IMR-90 (cell line): ENCODE results near the gene SDCCAG8. TPM values are rescaled to one million over a fixed set of nuclear protein-coding genes. Genes with fewer than 3 reads are reported as not detected.

Experiments
- ATAC-seq: fragments of 200-7000 bp; cut with Tn5 transposase; 2 replicates; pipeline ENCODE4 v1.9.1; 2020; ENCODE audit warnings: low read depth, mild to moderate bottlenecking, moderate library complexity
- BruUV-seq: library from RNA; stranded (reverse); fragments of 400-500 nt; replicated peaks from 2 replicates; lab custom pipeline; 2021; lab: Mats Ljungman, UMichigan
- CTCF ChIA-PET: fragments of 300-600 bp; formaldehyde crosslinking; extraction: SDS; loops from one replicate; lab custom pipeline; 2021; ENCODE audit warnings: antibody characterized with exemption; lab: Yijun Ruan, JAX
- POLR2A ChIA-PET: fragments of 300-600 bp; sonication (Branson Sonifier 250); formaldehyde crosslinking; loops from one replicate; lab custom pipeline; 2022; ENCODE audit warnings: antibody characterized with exemption; ENCODE audit not compliant: unreplicated experiment; lab: Charles Lee
- DNase-seq: peaks from one replicate; pipeline ENCODE4 v3.0.0; 2013
- H2AFZ ChIP-seq: replicated peaks from 2 replicates; pipeline ENCODE3; 2013; ENCODE audit warnings: low read length, mild to moderate bottlenecking; ENCODE audit not compliant: poor library complexity
- H2AK5ac ChIP-seq: 2 replicates; pipeline ENCODE4 v1.6.1; 2013; ENCODE audit warnings: low read depth, low read length, inconsistent platforms
- H2AK9ac ChIP-seq: replicated peaks from 2 replicates; pipeline ENCODE3; 2013; ENCODE audit warnings: mild to moderate bottlenecking, low read depth, low read length, moderate library complexity; ENCODE audit not compliant: poor library complexity
- H2BK120ac ChIP-seq: 2 replicates; pipeline ENCODE4 v1.6.1; 2013; ENCODE audit warnings: low read depth, low read length, inconsistent platforms
- H2BK15ac ChIP-seq: 3 replicates; pipeline ENCODE4 v1.6.1; 2013; ENCODE audit warnings: low read depth, low read length, inconsistent platforms
- H2BK20ac ChIP-seq: 2 replicates; pipeline ENCODE4 v1.6.1; 2013; ENCODE audit warnings: low read depth, mild to moderate bottlenecking, inconsistent platforms, low read length, moderate library complexity
- H2BK5ac ChIP-seq: 2 replicates; pipeline ENCODE4 v1.6.1; 2013; ENCODE audit warnings: mild to moderate bottlenecking, low read depth, low read length, inconsistent platforms; ENCODE audit not compliant: poor library complexity, severe bottlenecking
- H3K14ac ChIP-seq: replicated peaks from 2 replicates; pipeline ENCODE4 v1.6.1; 2013; ENCODE audit warnings: low read depth, low read length, inconsistent platforms
- H3K18ac ChIP-seq: 2 replicates; pipeline ENCODE4 v1.6.1; 2013; ENCODE audit warnings: low read depth, low read length, control low read depth
- H3K23ac ChIP-seq: 2 replicates; pipeline ENCODE4 v1.6.1; 2013; ENCODE audit warnings: low read depth, low read length, inconsistent platforms
- H3K27ac ChIP-seq: 2 replicates; pipeline ENCODE4 v1.5.1; 2013; ENCODE audit warnings: mild to moderate bottlenecking, control low read depth, low read length; ENCODE audit not compliant: insufficient read depth
- H3K27me3 ChIP-seq: 2 replicates; pipeline ENCODE4 v1.6.1; 2013; ENCODE audit warnings: low read length; ENCODE audit not compliant: control insufficient read depth, insufficient read depth
- H3K36me3 ChIP-seq: 2 replicates; pipeline ENCODE4 v1.6.1; 2013; ENCODE audit warnings: low read length, mixed read lengths; ENCODE audit not compliant: control insufficient read depth, insufficient read depth
- H3K4ac ChIP-seq: 2 replicates; pipeline ENCODE4 v1.6.1; 2013; ENCODE audit warnings: low read depth, low read length, inconsistent platforms
- H3K4me1 ChIP-seq: 2 replicates; pipeline ENCODE4 v1.6.1; 2013; ENCODE audit warnings: low read length, mixed read lengths; ENCODE audit not compliant: control insufficient read depth, insufficient read depth
- H3K4me2 ChIP-seq: 2 replicates; pipeline ENCODE4 v1.6.1; 2013; ENCODE audit warnings: low read depth, mild to moderate bottlenecking, control low read depth, low read length, moderate library complexity
- H3K4me3 ChIP-seq: 2 replicates; pipeline ENCODE4 v1.5.1; 2013; ENCODE audit warnings: low read depth, mild to moderate bottlenecking, control low read depth, low read length, moderate library complexity; ENCODE audit not compliant: insufficient read depth
- H3K56ac ChIP-seq: 2 replicates; pipeline ENCODE4 v1.6.1; 2013; ENCODE audit warnings: low read length, inconsistent platforms; ENCODE audit not compliant: insufficient read depth; ENCODE audit errors: extremely low read depth
- H3K79me1 ChIP-seq, 2 experiments: 2 replicates each; pipeline ENCODE4 v1.6.1; 2013; ENCODE audit warnings: low read length in 2 of 2, inconsistent platforms in 1 of 2, low read depth in 1 of 2
- H3K9ac ChIP-seq: 2 replicates; pipeline ENCODE4 v1.6.1; 2013; ENCODE audit warnings: low read depth, low read length, control low read depth
- H3K9me1 ChIP-seq: 2 replicates; pipeline ENCODE4 v1.6.1; 2013; ENCODE audit warnings: low read length, inconsistent platforms; ENCODE audit not compliant: insufficient read depth
- H3K9me3 ChIP-seq: 2 replicates; pipeline ENCODE4 v1.6.1; 2013; ENCODE audit warnings: low read length; ENCODE audit not compliant: control insufficient read depth, insufficient read depth
- H4K20me1 ChIP-seq: 2 replicates; pipeline ENCODE4 v1.6.1; 2013; ENCODE audit warnings: low read length, inconsistent platforms; ENCODE audit not compliant: insufficient read depth
- H4K5ac ChIP-seq: 2 replicates; pipeline ENCODE4 v1.6.1; 2013; ENCODE audit warnings: mild to moderate bottlenecking, low read depth, low read length, control low read depth
- H4K8ac ChIP-seq, 2 experiments: 2 replicates each; pipeline ENCODE4 v1.6.1; 2013; ENCODE audit warnings: low read depth in 2 of 2, low read length in 2 of 2, control low read depth in 1 of 2, inconsistent platforms in 1 of 2
- H4K91ac ChIP-seq: 2 replicates; pipeline ENCODE4 v1.6.1; 2013; ENCODE audit warnings: low read depth, low read length, inconsistent platforms; ENCODE audit not compliant: insufficient read depth
- BHLHE40 ChIP-seq: fragments of 150-350 bp; IDR thresholded peaks from 2 replicates; pipeline ENCODE4 v1.6.1; 2016; ENCODE audit warnings: mild to moderate bottlenecking, low read depth, low read length
- CEBPB ChIP-seq: IDR thresholded peaks from 2 replicates; pipeline ENCODE4 v1.6.1; 2012; ENCODE audit warnings: low read depth, low read length, improper control_type of control experiment
- CHD1 ChIP-seq: IDR thresholded peaks from 2 replicates; pipeline ENCODE4 v1.6.1; 2012; ENCODE audit warnings: low read depth, low read length, improper control_type of control experiment
- FOS ChIP-seq: fragments of 150-350 bp; IDR thresholded peaks from 2 replicates; pipeline ENCODE4 v1.6.1; 2016; ENCODE audit warnings: low read depth, low read length
- MAFK ChIP-seq: IDR thresholded peaks from 2 replicates; pipeline ENCODE4 v1.6.1; 2012; ENCODE audit warnings: low read depth, low read length, improper control_type of control experiment
- MAZ ChIP-seq: IDR thresholded peaks from 2 replicates; pipeline ENCODE4 v1.6.1; 2012; ENCODE audit warnings: low read depth, mild to moderate bottlenecking, low read length, improper control_type of control experiment, moderate library complexity, borderline replicate concordance
- MXI1 ChIP-seq: IDR thresholded peaks from 2 replicates; pipeline ENCODE4 v1.6.1; 2012; ENCODE audit warnings: low read depth, mild to moderate bottlenecking, low read length, moderate library complexity, borderline replicate concordance
- NFE2L2 ChIP-seq: fragments of 150-350 bp; IDR thresholded peaks from 2 replicates; pipeline ENCODE4 v1.6.1; 2016; ENCODE audit warnings: low read depth, mild to moderate bottlenecking, low read length
- POLR2A ChIP-seq: IDR thresholded peaks from 2 replicates; pipeline ENCODE4 v1.6.1; 2012; ENCODE audit warnings: mild to moderate bottlenecking, low read depth, low read length
- RAD21 ChIP-seq: IDR thresholded peaks from 2 replicates; pipeline ENCODE4 v1.6.1; 2012; ENCODE audit warnings: low read length, improper control_type of control experiment
- RCOR1 ChIP-seq: IDR thresholded peaks from 2 replicates; pipeline ENCODE4 v1.6.1; 2012; ENCODE audit warnings: mild to moderate bottlenecking, low read length, improper control_type of control experiment; ENCODE audit not compliant: insufficient replicate concordance
- RFX5 ChIP-seq: IDR thresholded peaks from 2 replicates; pipeline ENCODE4 v1.8.0; 2012; ENCODE audit warnings: low read depth, mild to moderate bottlenecking, low read length, moderate library complexity
- SMC3 ChIP-seq: fragments of 150-350 bp; IDR thresholded peaks from 2 replicates; pipeline ENCODE4 v1.6.1; 2016; ENCODE audit warnings: low read depth, mild to moderate bottlenecking, antibody characterized with exemption, low read length, moderate library complexity
- WGBS, 2 experiments: methylation state at CpG; one replicate each; pipeline versions ENCODE4 v1.1.5 to v1.1.7; 2013; ENCODE audit warnings: missing lambda C conversion rate in 2 of 2; ENCODE audit not compliant: insufficient read length in 1 of 2; ENCODE audit errors: extremely low coverage in 2 of 2; 5-methylcytosine and 5-hydroxymethylcytosine counted together
- dilution Hi-C: fragments of 300-500 bp; cut with HindIII; formaldehyde crosslinking; loops from one replicate; pipeline ENCODE4 v1.14.3; 2018; ENCODE audit warnings: low sequenced_read_pairs; ENCODE audit not compliant: unreplicated experiment
- in situ Hi-C: fragments of 300-500 bp; cut with MboI; formaldehyde crosslinking; loops from 3 replicates; pipeline ENCODE4 v1.14.3; 2019; ENCODE audit warnings: low sequenced_read_pairs, inconsistent platforms, mixed read lengths
- intact Hi-C: fragments of 100-400 bp; cut with micrococcal nuclease; formaldehyde crosslinking; loops from 2 replicates; pipeline ENCODE4 v1.10.0; 2022
- polyA plus RNA-seq, 3 experiments: library from polyadenylated mRNA; depleted of rRNA; stranded (reverse); fragments of >200 nt; gene quantifications; 2 replicates each; pipeline ENCODE4 v1.2.3, GENCODE V29; 2012; ENCODE audit warnings: low replicate concordance in 1 of 3
- total RNA-seq: library from RNA; depleted of rRNA; stranded (reverse); fragments of >200 nt; gene quantifications from 2 replicates; pipeline ENCODE4 v1.2.3, GENCODE V29; 2012
- TF ChIP-seq, protein P1 (sequence below): conservative IDR thresholded peaks from 2 replicates; pipeline ENCODE4 v1.5.1; 2012; ENCODE audit warnings: mild to moderate bottlenecking, low read depth, low read length, improper control_type of control experiment
- TF ChIP-seq, protein P2 (sequence below): fragments of 150-350 bp; IDR thresholded peaks from 2 replicates; pipeline ENCODE4 v1.6.1; 2016; ENCODE audit warnings: low read depth, mild to moderate bottlenecking, low read length, moderate library complexity, borderline replicate concordance
- TF ChIP-seq, protein P3 (sequence below): fragments of 150-350 bp; IDR thresholded peaks from 2 replicates; pipeline ENCODE4 v1.6.1; 2017; ENCODE audit warnings: mild to moderate bottlenecking, antibody characterized with exemption, low read length, low read depth

The SDCCAG8 gene
- total and polyA plus RNA-seq, 2 of the 4 experiments (the other 2 are of a cell fraction) = 25.2 to 46.8 TPM

DNA sequence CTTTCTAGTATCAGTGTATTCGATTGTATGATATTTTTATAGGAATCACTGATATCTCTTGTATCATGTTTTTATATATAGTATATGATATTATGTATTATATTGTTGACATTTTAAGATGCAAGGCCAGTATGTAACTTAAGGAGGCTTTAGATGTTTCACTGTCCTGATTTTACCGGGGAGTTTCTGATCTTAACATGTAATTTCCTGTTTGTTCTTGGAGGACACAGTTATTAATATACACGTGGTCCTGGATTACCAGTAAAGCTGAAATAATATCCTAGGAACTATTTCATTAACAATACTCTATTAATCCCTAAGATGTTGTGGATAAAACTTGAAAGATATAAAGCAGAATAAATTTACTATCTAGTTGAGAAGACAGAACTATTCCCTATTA lies 19.5 kb downstream of the SDCCAG8 start:
- no peak for DNase-seq
- H4K8ac ChIP-seq = no peak overlapping the region
- peaks cover 14 to 17% of the 10 kb centered on the region in 2 experiments; a peak in 3 of 4 replicates for H3K79me1 ChIP-seq
- no peak overlapping the region for H2BK120ac ChIP-seq
- H2AFZ ChIP-seq = no peak overlapping the region
- no peak overlapping the region for H3K9ac ChIP-seq
- H3K56ac ChIP-seq = no peak overlapping the region
- CTCF ChIA-PET = interaction anchor here (0.6 to 0.7 kb wide), 2 partner anchors 10 to 1455 kb away, joined by 4 read pairs; no protein-coding TSS in a partner anchor
- no peak overlapping the region for H3K23ac ChIP-seq
- H3K27me3 ChIP-seq = no peaks in the 10 kb centered on the region
- no peak overlapping the region for H2BK5ac ChIP-seq
- no peak overlapping the region for H3K4me3 ChIP-seq
- H3K18ac ChIP-seq = no peak overlapping the region
- no peaks in the 10 kb centered on the region for H4K20me1 ChIP-seq
- no peak overlapping the region for H4K91ac ChIP-seq
- BruUV-seq = no TSS peak
- no peak overlapping the region for H2AK9ac ChIP-seq
- no peaks in the 10 kb centered on the region for H3K9me1 ChIP-seq
- no peak overlapping the region for H2BK20ac ChIP-seq
- no peak for TF ChIP-seq BHLHE40
- TF ChIP-seq, protein P1, sequence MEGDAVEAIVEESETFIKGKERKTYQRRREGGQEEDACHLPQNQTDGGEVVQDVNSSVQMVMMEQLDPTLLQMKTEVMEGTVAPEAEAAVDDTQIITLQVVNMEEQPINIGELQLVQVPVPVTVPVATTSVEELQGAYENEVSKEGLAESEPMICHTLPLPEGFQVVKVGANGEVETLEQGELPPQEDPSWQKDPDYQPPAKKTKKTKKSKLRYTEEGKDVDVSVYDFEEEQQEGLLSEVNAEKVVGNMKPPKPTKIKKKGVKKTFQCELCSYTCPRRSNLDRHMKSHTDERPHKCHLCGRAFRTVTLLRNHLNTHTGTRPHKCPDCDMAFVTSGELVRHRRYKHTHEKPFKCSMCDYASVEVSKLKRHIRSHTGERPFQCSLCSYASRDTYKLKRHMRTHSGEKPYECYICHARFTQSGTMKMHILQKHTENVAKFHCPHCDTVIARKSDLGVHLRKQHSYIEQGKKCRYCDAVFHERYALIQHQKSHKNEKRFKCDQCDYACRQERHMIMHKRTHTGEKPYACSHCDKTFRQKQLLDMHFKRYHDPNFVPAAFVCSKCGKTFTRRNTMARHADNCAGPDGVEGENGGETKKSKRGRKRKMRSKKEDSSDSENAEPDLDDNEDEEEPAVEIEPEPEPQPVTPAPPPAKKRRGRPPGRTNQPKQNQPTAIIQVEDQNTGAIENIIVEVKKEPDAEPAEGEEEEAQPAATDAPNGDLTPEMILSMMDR = no peak
- TF ChIP-seq, protein P2, sequence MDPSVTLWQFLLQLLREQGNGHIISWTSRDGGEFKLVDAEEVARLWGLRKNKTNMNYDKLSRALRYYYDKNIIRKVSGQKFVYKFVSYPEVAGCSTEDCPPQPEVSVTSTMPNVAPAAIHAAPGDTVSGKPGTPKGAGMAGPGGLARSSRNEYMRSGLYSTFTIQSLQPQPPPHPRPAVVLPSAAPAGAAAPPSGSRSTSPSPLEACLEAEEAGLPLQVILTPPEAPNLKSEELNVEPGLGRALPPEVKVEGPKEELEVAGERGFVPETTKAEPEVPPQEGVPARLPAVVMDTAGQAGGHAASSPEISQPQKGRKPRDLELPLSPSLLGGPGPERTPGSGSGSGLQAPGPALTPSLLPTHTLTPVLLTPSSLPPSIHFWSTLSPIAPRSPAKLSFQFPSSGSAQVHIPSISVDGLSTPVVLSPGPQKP = no peak
- no peak for TF ChIP-seq NFE2L2
- no peak for TF ChIP-seq CEBPB
- TF ChIP-seq, protein P3, sequence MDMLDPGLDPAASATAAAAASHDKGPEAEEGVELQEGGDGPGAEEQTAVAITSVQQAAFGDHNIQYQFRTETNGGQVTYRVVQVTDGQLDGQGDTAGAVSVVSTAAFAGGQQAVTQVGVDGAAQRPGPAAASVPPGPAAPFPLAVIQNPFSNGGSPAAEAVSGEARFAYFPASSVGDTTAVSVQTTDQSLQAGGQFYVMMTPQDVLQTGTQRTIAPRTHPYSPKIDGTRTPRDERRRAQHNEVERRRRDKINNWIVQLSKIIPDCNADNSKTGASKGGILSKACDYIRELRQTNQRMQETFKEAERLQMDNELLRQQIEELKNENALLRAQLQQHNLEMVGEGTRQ = no peak
- TF ChIP-seq MXI1 = no peak
- no peak for TF ChIP-seq MAZ
- TF ChIP-seq RCOR1 = no peak
- no peak for TF ChIP-seq POLR2A
- no peak for TF ChIP-seq SMC3
- TF ChIP-seq FOS = no peak
- TF ChIP-seq MAFK = no peak
- no peak for TF ChIP-seq RFX5
- no peak for TF ChIP-seq CHD1
- no peak for TF ChIP-seq RAD21
- no peaks in the 10 kb centered on the region for H3K9me3 ChIP-seq
- in situ Hi-C loops = no loop called here
- POLR2A ChIA-PET = no interaction called here
- no peak overlapping the region for H3K4me2 ChIP-seq
- H3K14ac ChIP-seq = no peak overlapping the region
- no peak overlapping the region for H4K5ac ChIP-seq
- no peak for ATAC-seq
- WGBS, 2 experiments = no CpG with 5 or more reads among the region's 3 CpGs
- H2BK15ac ChIP-seq = no peak overlapping the region
- H3K4ac ChIP-seq = no peak overlapping the region
- peaks cover 11% of the 10 kb centered on the region for H3K36me3 ChIP-seq
- dilution Hi-C loops = no loop called here
- H3K4me1 ChIP-seq = peaks cover 5% of the 10 kb centered on the region
- no peak overlapping the region for H3K27ac ChIP-seq
- intact Hi-C loops = no loop called here
- no peak overlapping the region for H2AK5ac ChIP-seq
